K562 (cell line): Measurements from ENCODE around the gene PNMA3. TPM values are rescaled to one million over a fixed set of nuclear protein-coding genes. Genes with fewer than 3 reads are reported as not detected.

ENCODE experiments used
- ARHGAP35 ChIP-seq: fragments of 450-650 bp; IDR thresholded peaks from 2 replicates; pipeline ENCODE4 v1.6.1; 2018; ENCODE audit not compliant: partially characterized antibody
- CAMTA2 ChIP-seq: fragments of 250-450 bp; sonication (Bioruptor Pico); conservative IDR thresholded peaks from 2 replicates; pipeline ENCODE4 v1.5.1; 2022
- CBX5 ChIP-seq: IDR thresholded peaks from 2 replicates; pipeline ENCODE4 v1.6.1; 2014; ENCODE audit warnings: low read depth, borderline replicate concordance
- CGGBP1 ChIP-seq: fragments of 250-450 bp; sonication (Bioruptor Pico); IDR thresholded peaks from 2 replicates; pipeline ENCODE4 v1.9.0; 2021; ENCODE audit warnings: mild to moderate bottlenecking
- CREB5 ChIP-seq: fragments of 250-450 bp; sonication (Bioruptor Pico); IDR thresholded peaks from 2 replicates; pipeline ENCODE4 v1.5.0; 2020; ENCODE audit warnings: mild to moderate bottlenecking
- DDX20 ChIP-seq: fragments of 450-650 bp; IDR thresholded peaks from 2 replicates; pipeline ENCODE4 v1.6.1; 2016; ENCODE audit warnings: missing genetic modification characterization, low read depth, mild to moderate bottlenecking, missing compliant biosample characterization, moderate library complexity
- ETS2 ChIP-seq: IDR thresholded peaks from 2 replicates; pipeline ENCODE4 v1.6.1; 2016; ENCODE audit warnings: borderline replicate concordance, missing genetic modification characterization, mild to moderate bottlenecking, moderate library complexity, missing compliant biosample characterization; ENCODE audit not compliant: poor library complexity, severe bottlenecking
- HNRNPUL1 ChIP-seq: fragments of 200-400 bp; formaldehyde crosslinking; IDR thresholded peaks from 2 replicates; pipeline ENCODE4 v1.6.1; 2017; ENCODE audit warnings: low read length
- KDM5B ChIP-seq: fragments of 200-600 bp; sonication (generic); IDR thresholded peaks from 2 replicates; pipeline ENCODE4 v1.6.1; 2012; ENCODE audit warnings: low read depth, mild to moderate bottlenecking, moderate library complexity, low read length, control low read depth, inconsistent platforms; ENCODE audit not compliant: insufficient replicate concordance
- MTA1 ChIP-seq: fragments of 450-650 bp; IDR thresholded peaks from 2 replicates; pipeline ENCODE4 v1.6.1; 2017; ENCODE audit warnings: borderline replicate concordance
- NR2F6 ChIP-seq: fragments of 450-650 bp; formaldehyde crosslinking; IDR thresholded peaks from 2 replicates; pipeline ENCODE4 v1.4.0; 2020; ENCODE audit warnings: mild to moderate bottlenecking
- PCBP1 ChIP-seq: fragments of 200-400 bp; formaldehyde crosslinking; IDR thresholded peaks from 2 replicates; pipeline ENCODE4 v1.6.1; 2018; ENCODE audit warnings: mild to moderate bottlenecking, low read depth, low read length; ENCODE audit not compliant: poor library complexity, severe bottlenecking
- POLR2AphosphoS2 ChIP-seq: IDR thresholded peaks from 2 replicates; pipeline ENCODE4 v1.6.1; 2012; ENCODE audit warnings: low read length, improper control_type of control experiment
- PRMT5 ChIP-seq: sonication (generic); formaldehyde crosslinking; IDR thresholded peaks from 2 replicates; pipeline ENCODE4 v1.5.0; 2020; ENCODE audit warnings: missing genetic modification reagents
- PTRF ChIP-seq: fragments of 450-650 bp; IDR thresholded peaks from 2 replicates; pipeline ENCODE4 v1.6.1; 2016; ENCODE audit warnings: mild to moderate bottlenecking, missing genetic modification characterization, missing compliant biosample characterization
- PYGO2 ChIP-seq: fragments of 450-650 bp; IDR thresholded peaks from 2 replicates; pipeline ENCODE4 v1.6.1; 2016; ENCODE audit warnings: mild to moderate bottlenecking, missing genetic modification characterization, moderate library complexity, missing compliant biosample characterization
- SMARCE1 ChIP-seq: fragments of 450-650 bp; IDR thresholded peaks from 2 replicates; pipeline ENCODE4 v1.7.1; 2016; ENCODE audit warnings: mild to moderate bottlenecking
- SNAPC5 ChIP-seq: fragments of 250-450 bp; sonication (Bioruptor Pico); IDR thresholded peaks from 2 replicates; pipeline ENCODE4 v1.8.0; 2021; ENCODE audit warnings: moderate library complexity, mild to moderate bottlenecking, inconsistent platforms
- STAT5B ChIP-seq: fragments of 250-450 bp; sonication (Bioruptor Pico); IDR thresholded peaks from 2 replicates; pipeline ENCODE4 v1.8.0; 2021; ENCODE audit warnings: mild to moderate bottlenecking, inconsistent platforms
- TCF7 ChIP-seq: sonication (generic); IDR thresholded peaks from 2 replicates; pipeline ENCODE4 v1.6.1; 2016; ENCODE audit warnings: antibody characterized with exemption, borderline replicate concordance
- TRIM24 ChIP-seq, 2 experiments: fragments of 450-650 bp; IDR thresholded peaks; 2 replicates each; pipeline ENCODE4 v1.6.1; 2016
- ZKSCAN1 ChIP-seq: fragments of 150-350 bp; IDR thresholded peaks from 2 replicates; pipeline ENCODE4 v1.6.1; 2016; ENCODE audit warnings: low read depth, low read length
- ZNF253 ChIP-seq: fragments of 250-450 bp; sonication (Bioruptor Pico); conservative IDR thresholded peaks from 2 replicates; pipeline ENCODE4 v1.6.1; 2021; ENCODE audit warnings: mild to moderate bottlenecking
- ZNF280B ChIP-seq: fragments of 250-450 bp; sonication (Bioruptor Pico); IDR thresholded peaks from 2 replicates; pipeline ENCODE4 v1.5.1; 2021; ENCODE audit warnings: mild to moderate bottlenecking
- ZNF324 ChIP-seq: fragments of 250-450 bp; sonication (Bioruptor Pico); IDR thresholded peaks from 2 replicates; pipeline ENCODE4 v1.4.0; 2020; ENCODE audit warnings: mild to moderate bottlenecking
- ZNF354B ChIP-seq: fragments of 250-450 bp; sonication (Bioruptor Pico); IDR thresholded peaks from 2 replicates; pipeline ENCODE4 v1.4.0; 2020
- ZNF444 ChIP-seq: fragments of 250-450 bp; sonication (Bioruptor Pico); IDR thresholded peaks from 2 replicates; pipeline ENCODE4 v1.4.0; 2020; ENCODE audit warnings: mild to moderate bottlenecking, moderate library complexity
- ZNF644 ChIP-seq: fragments of 200-800 bp; sonication (Bioruptor generic); IDR thresholded peaks from 2 replicates; pipeline ENCODE4 v1.6.1; 2016; ENCODE audit warnings: low read depth, missing genetic modification characterization, missing compliant biosample characterization
- ZNF699 ChIP-seq: fragments of 250-450 bp; sonication (Bioruptor Pico); IDR thresholded peaks from 2 replicates; pipeline ENCODE4 v1.8.0; 2021; ENCODE audit warnings: mild to moderate bottlenecking, moderate library complexity; ENCODE audit not compliant: insufficient replicate concordance
- ZNF76 ChIP-seq: fragments of 250-450 bp; sonication (Bioruptor Pico); IDR thresholded peaks from 2 replicates; pipeline ENCODE4 v1.4.0; 2020; ENCODE audit warnings: mild to moderate bottlenecking, moderate library complexity, borderline replicate concordance
- ZNF778 ChIP-seq: fragments of 450-650 bp; formaldehyde crosslinking; IDR thresholded peaks from 2 replicates; pipeline ENCODE4 v1.4.0; 2020; ENCODE audit warnings: mild to moderate bottlenecking, moderate library complexity
- ZSCAN32 ChIP-seq: fragments of 450-650 bp; formaldehyde crosslinking; IDR thresholded peaks from 2 replicates; pipeline ENCODE4 v1.4.0; 2020; ENCODE audit warnings: mild to moderate bottlenecking, moderate library complexity
- polyA plus RNA-seq, 8 experiments: library from polyadenylated mRNA; depleted of rRNA in 4 of 8; stranded (reverse) in 5 of 8; unstranded in 3 of 8; fragments of >200 nt; fragmentation: Nextera tagmentation in 2 of 8; fragmentation: Illumina TruSeq in 1 of 8; extraction: Ambion mirVana in 2 of 8; extraction: Trizol in 1 of 8; gene quantifications; 2 replicates each; pipeline versions ENCODE4 v1.2.1 to v1.2.3, GENCODE V29; 2011 to 2014; ENCODE audit warnings: inconsistent platforms in 1 of 8, missing spikeins in 1 of 8
- total RNA-seq, 7 experiments: library from RNA; depleted of rRNA in 6 of 7; stranded (reverse); fragments of >200 nt in 6 of 7; fragmentation: Illumina TruSeq in 2 of 7; extraction: Trizol in 2 of 7; gene quantifications; 2 replicates each; pipeline versions ENCODE4 v1.2.1 to v1.2.3, GENCODE V29; 2011 to 2021; ENCODE audit warnings: low replicate concordance in 1 of 7

Gene PNMA3
- total and polyA plus RNA-seq, 9 of the 15 experiments (the other 6 are each of a cell fraction or from before 2014, with no cell fraction given): 0.01 to 1.5 (median 0.95) TPM; not detected in 1

GRCh38 chrX:153065389-153065788 lies 9.1 kb downstream of the PNMA3 start (continued):
- TF ChIP-seq PTRF (no peak), CREB5 (no peak), ZNF76 (no peak), ZNF253 (CRISPR knock-in tag) (no peak), ZNF324 (CRISPR knock-in tag) (no peak), HNRNPUL1 (no peak), ARHGAP35 (no peak), PCBP1 (no peak), DDX20 (tag) (no peak), MTA1 (no peak), TCF7 (no peak), ZNF699 (no peak), TRIM24 (IDR thresholded peaks at IDR 0.05) (no peak), PRMT5 (CRISPR knock-in tag) (no peak), KDM5B (no peak), POLR2AphosphoS2 (no peak), ZSCAN32 (CRISPR knock-in tag) (no peak), ZNF280B (CRISPR knock-in tag) (no peak), ETS2 (tag) (no peak), NR2F6 (CRISPR knock-in tag) (no peak), PYGO2 (tag) (no peak), STAT5B (CRISPR knock-in tag) (no peak), SNAPC5 (CRISPR knock-in tag) (no peak), ZNF644 (tag) (no peak), ZNF444 (CRISPR knock-in tag) (no peak), CAMTA2 (CRISPR knock-in tag) (no peak), CGGBP1 (CRISPR knock-in tag) (no peak), ZNF778 (no peak), SMARCE1 (no peak), ZKSCAN1 (no peak), CBX5 (no peak), ZNF354B (CRISPR knock-in tag) (no peak)
